Left hindlimb (tissue), 1 donor: Measurements from ENCODE around the gene SLC39A2.
A peak's percentile ranks its signal among the peaks of the same experiment; 100 is the strongest.
"Not testable (repeated sequence)": the region's sequence is repeated elsewhere in the genome, so short reads cannot be mapped to it uniquely, and the experiment has no call there.

Experiments
- DNase-seq: peaks from one replicate; pipeline ENCODE4 v3.0.0-alpha.2; 2018

Gene SLC39A2, protein sequence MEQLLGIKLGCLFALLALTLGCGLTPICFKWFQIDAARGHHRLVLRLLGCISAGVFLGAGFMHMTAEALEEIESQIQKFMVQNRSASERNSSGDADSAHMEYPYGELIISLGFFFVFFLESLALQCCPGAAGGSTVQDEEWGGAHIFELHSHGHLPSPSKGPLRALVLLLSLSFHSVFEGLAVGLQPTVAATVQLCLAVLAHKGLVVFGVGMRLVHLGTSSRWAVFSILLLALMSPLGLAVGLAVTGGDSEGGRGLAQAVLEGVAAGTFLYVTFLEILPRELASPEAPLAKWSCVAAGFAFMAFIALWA

GRCh38 chr14:20998674-20999366 is at the start of gene SLC39A2:
Gene SLC39A2, plus strand, starts transcription at chr14:20999293. Its CDS starts 154 bp downstream, at chr14:20999447.
- no peak for DNase-seq

GRCh38 chr14:20954736-20955537 is 44.2 kb upstream of the SLC39A2 start, which contains the start of gene RNASE2:
Gene RNASE2, plus strand, starts transcription at chr14:20955487. Its CDS starts 285 bp downstream, at chr14:20955772.
- not testable (repeated sequence) for DNase-seq

DNA sequence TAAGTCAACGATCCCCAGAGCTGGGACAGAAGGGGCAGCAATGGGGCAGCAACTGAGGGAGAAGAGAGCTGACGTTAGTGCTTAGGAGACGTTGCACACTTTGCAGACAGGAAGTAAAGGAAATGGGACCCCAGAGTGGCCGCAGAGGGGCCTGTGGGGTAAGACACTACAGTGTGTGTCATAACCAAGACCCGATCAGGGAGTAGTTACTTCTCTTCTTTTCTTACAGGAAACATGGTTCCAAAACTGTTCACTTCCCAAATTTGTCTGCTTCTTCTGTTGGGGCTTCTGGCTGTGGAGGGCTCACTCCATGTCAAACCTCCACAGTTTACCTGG is 43.6 kb upstream of the SLC39A2 start:
- not testable (repeated sequence) for DNase-seq

GRCh38 chr14:20956376-20956976 is 42.6 kb upstream of the SLC39A2 start:
- no peak for DNase-seq

DNA sequence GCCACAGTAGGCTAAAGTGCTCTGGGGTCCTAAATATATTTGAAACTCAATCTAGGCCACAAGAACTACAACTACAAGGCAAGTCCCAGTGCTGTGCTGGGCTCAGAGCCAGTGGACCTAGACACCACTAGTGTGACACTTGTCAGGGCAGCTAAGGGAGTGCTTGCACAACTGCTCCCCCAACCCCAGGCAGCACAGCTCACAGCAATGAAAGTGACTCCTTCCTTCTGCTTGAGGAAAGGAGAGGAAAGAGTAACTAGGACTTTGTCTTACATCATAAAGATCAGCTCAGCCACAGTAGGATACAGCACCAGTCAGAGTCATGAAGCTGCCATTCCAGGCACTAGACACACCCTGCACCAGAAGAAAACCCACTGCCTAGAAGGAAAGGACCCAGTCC is 40.1 kb upstream of the SLC39A2 start:
- not testable (repeated sequence) for DNase-seq

DNA sequence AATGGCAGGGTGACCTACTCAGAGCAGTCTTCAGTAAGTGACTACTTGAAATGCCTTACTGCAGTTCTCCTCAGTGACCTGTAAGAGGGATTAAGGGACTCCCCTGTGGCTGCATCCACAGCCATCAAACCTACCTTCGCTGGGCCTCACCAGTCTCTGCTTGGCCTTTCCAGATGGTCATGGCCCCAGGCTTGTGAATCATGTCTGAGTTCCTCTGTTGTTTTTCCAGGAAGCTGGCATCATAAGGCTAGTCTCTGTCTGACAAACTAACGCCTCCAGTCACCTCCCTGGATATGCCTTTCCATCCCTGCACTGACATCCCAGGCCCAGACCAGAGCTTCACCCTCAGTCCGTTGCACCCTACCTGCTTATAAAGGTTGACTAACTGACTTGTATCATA is 29.8 kb upstream of the SLC39A2 start:
- no peak for DNase-seq

- DNase-seq = no peak
These were observed 28.5 kb upstream of the SLC39A2 start for GRCh38 chr14:20970647-20970982.

DNA sequence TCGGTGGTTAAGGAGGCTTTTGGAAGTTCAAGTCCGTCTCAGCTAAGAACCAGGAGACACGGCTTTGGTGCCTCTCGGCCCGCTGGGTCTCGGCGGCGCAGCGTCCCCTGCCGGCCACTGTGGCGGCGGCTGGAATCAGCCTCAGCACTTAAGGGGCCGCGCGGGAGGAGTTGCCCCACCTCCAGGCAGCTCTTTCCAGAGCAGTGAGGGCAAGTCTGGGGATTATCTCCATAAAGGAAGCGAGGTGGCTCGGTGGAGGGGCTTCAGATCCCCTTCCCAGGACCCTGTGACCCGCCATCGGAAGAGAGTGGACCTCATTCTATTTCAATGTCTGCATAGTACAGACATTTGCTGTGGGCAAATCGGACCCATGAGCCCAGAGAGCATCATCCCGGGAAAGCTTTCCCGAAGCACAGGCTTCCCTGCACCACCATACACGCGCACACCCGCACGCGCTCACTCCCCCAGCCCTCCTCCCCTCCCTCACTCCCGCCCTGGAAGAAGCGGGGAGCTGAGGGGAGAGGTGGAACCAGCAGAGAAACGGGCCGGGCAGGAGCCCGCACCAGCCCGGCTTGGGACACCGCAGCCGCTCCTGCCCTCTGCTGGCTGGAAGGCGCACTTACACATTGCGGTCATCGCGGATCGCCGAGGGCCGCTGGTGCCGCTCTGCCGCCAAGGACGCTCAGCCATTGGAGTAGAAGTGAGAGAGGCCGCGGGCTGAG is 27.9 kb upstream of the SLC39A2 start:
- DNase-seq = peak; percentile 90

DNA sequence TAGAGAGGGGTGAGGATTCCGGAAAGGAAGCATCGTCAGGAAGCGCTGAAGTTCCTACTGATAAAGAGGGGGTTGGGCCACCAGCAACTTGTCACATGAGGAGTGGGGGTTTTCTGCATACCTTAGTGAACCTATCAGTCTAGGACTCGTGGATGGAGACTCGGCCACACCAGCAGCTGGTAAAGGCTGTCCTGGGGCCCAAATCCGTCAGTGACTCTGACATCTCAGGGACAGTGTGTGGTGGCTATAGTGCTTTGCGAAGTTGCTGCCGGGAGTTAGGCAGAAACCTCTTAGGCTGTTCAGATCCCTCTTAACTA is 27.4 kb upstream of the SLC39A2 start:
- DNase-seq = no peak

GRCh38 chr14:20973501-20973900 is 25.6 kb upstream of the SLC39A2 start:
- no peak for DNase-seq

DNA sequence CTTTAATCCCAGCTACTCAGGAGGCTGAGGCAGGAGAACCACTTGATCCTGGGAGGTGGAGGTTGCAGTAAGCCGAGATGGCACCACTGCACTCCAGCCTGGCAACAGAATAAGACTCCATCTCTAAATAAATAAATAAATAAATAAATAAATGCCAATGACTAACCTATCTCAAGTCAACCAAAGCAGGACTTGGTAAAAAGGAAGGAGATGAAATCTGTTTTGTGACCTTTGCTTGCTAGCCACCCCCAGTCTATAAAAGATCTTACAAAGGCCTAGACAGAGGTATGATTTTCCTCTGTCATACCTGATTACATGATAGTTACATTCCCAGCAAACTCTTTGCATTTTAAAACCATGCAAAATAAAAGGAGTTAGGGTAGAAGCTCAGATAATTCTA is 22.8 kb upstream of the SLC39A2 start:
- no peak for DNase-seq

DNA sequence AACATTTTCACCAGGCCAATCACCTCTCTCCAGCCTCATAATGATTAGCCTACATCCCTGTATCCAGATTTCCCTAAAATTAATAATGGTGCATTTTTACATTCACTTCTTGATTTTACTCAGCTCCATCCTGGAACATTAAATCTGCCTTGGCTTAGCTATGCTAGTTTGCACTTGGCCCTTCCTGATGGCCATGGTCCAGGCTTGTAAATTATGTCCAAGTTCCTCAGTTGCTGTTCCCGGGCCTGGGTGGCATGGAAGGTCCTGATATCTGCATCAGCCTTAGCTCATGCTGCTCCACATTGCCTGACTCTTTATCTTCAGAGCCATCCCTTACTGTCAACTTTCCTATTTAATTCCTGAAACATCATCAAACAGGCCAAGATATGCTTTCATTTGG is 20.4 kb upstream of the SLC39A2 start:
- no peak for DNase-seq

GRCh38 chr14:20980906-20981305 is 18.2 kb upstream of the SLC39A2 start:
- no peak for DNase-seq

DNA sequence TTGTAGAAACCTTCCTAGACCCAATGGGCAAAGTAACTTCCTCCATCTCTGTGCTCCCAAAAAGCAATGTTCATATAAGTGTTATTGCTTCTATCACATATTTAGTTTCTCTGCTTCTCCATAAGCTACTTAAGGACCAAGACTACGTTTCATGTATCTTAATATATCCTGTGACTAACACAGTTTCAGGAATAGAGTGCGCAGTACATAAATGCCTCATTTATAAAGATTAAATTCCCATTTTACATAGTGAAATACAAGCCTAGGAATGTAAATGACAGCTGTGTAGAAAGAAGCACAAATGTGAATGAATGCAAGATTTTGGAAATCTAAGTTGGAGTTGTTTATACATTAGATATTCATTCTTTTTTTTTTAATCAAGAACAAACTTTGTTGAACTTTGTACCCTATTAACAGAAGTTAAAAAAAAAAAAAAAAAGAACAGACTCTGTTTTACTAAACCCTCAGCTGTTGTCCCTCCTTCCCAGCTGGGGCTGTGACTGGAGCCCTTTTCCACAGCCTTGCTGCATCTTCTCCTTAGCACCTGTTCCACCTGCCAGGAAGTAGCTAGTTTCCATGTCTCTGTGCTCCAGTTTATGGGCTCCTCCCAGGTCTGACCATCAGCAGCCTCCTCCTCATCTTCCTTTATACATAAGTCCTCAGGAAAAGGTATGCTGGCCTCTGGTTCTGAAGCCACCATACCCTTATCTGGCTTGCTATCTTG is 16.3 kb upstream of the SLC39A2 start:
- DNase-seq = no peak

- not testable (repeated sequence) for DNase-seq
These were observed 13.4 kb upstream of the SLC39A2 start for GRCh38 chr14:20985650-20986049.

DNA sequence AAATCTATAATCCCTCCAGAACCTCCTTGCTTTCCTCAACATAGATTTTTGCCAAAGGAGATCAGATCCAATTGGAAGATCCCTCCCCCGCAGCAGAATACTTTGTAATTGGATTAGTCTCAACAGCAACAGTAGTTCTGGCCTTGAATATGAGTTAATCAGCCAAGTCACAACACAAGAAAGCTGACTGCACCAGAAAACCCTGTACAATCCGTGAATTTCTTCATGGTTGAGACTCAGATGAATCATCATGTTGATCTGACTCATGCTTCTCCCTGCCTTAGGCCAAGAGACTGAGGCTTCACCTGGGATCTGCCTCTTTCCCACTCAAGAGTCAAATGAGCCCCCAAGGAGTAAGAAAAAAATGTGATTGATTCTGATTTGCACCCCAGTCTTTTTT is 12.3 kb upstream of the SLC39A2 start:
- DNase-seq = no peak

DNA sequence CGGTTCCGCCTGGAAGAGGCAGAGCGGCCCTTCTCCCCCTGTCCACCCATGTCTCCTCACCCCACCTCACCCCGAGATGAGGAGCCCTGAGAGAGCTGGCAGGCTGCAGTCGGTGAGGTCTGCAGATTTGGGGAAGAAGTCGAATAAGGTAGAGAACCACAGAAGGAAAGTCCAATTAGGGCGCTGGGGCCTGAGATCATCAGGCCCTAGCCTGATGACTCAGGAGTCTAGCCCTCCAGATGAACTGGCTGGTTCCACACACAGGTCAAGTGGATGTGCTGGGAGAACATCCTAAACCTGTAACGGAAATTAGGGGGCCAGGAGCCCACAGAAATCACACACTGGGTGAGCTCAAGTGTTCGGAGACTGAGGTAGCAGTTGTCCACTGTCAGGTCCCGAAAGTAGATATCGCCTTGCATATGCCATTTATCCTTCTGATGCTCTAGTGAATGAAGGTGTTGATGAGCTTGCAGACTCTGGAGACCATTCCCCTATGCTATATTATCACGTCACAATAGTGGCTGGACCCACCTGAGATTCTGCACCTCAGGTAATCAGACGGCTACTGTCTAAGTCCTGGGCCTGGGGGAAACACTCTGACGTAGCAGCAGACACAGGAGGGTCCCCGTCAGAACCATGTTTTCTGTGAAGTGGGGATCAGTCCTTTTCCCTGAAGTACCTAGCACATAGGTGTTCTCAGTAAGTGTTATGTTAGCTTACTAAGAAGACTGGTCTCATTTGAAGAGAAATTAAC is 10.2 kb upstream of the SLC39A2 start:
- no peak for DNase-seq

- no peak for DNase-seq
These were observed 9.7 kb upstream of the SLC39A2 start for GRCh38 chr14:20989471-20989786.

GRCh38 chr14:20989787-20990600 is 9.1 kb upstream of the SLC39A2 start, which contains the start of gene METTL17:
Gene METTL17, plus strand, starts transcription at chr14:20989980. Its CDS starts 23 bp downstream, at chr14:20990003.
- DNase-seq = peak; percentile 94

- no peak for DNase-seq
These were observed 2.6 kb upstream of the SLC39A2 start for GRCh38 chr14:20996521-20996920.

GRCh38 chr14:20997115-20997514 is 2.0 kb upstream of the SLC39A2 start:
- no peak for DNase-seq
